Psoas muscle (tissue), 8 donors: ENCODE measurements around the gene TAOK1. TPM values are rescaled to one million over a fixed set of nuclear protein-coding genes. Genes with fewer than 3 reads are reported as not detected.

Source experiments
- ATAC-seq, 4 donors: fragments of 200-7000 bp; cut with Tn5 transposase; one replicate each; pipeline ENCODE4 v1.9.1; 2020; ENCODE audit warnings: moderate library complexity in 3 of 4, mild to moderate bottlenecking in 2 of 4
- DNase-seq, 2 donors: peaks; one replicate each; pipeline ENCODE4 v3.0.0-alpha.2; 2020
- H3K27ac ChIP-seq: fragments of 200-600 bp; one replicate; pipeline ENCODE4 v1.8.0; 2022
- H3K27me3 ChIP-seq, 3 donors: fragments of 200-600 bp in 1 of 3; one replicate each; pipeline versions ENCODE4 v1.6.1 to v1.8.0; 2013 to 2022; ENCODE audit warnings: low read length in 2 of 3, mild to moderate bottlenecking in 2 of 3, moderate library complexity in 1 of 3; ENCODE audit not compliant: insufficient read depth in 3 of 3
- H3K36me3 ChIP-seq, 2 donors: fragments of 200-600 bp in 1 of 2; one replicate each; pipeline versions ENCODE4 v1.6.1 to v1.8.0; 2013 to 2022; ENCODE audit warnings: low read depth in 1 of 2, mild to moderate bottlenecking in 1 of 2, moderate library complexity in 1 of 2; ENCODE audit not compliant: insufficient read depth in 1 of 2
- H3K4me1 ChIP-seq: fragments of 200-600 bp; one replicate; pipeline ENCODE4 v1.8.0; 2022
- H3K4me3 ChIP-seq: fragments of 200-600 bp; one replicate; pipeline ENCODE4 v1.8.0; 2022; ENCODE audit warnings: mild to moderate bottlenecking
- H3K9me3 ChIP-seq: fragments of 200-600 bp; one replicate; pipeline ENCODE4 v1.8.0; 2022
- WGBS, 3 donors: extraction: QIAGEN DNeasy Blood & Tissue Kit; methylation state at CpG; one replicate each; pipeline versions ENCODE4 v1.1.6 to v1.1.7; 2013; 5-methylcytosine and 5-hydroxymethylcytosine counted together
- intact Hi-C, 2 donors: fragments of 100-400 bp; cut with DNase I; formaldehyde crosslinking; loops; one replicate each; pipeline versions ENCODE4 v1.11.0 to v1.14.2; 2022
- polyA plus RNA-seq, 3 donors: library from polyadenylated mRNA; stranded (reverse); fragments of 200-250 nt; gene quantifications; one replicate each; pipeline ENCODE4 v1.2.3, GENCODE V29; 2013
- total RNA-seq, 4 donors: library from RNA; stranded (reverse); fragmentation: NEBNext Ultra II Directional in 2 of 4; extraction: Animal tissue kit (Norgen Biotek cat#: 25700) in 2 of 4; gene quantifications; one replicate each; pipeline versions ENCODE4 v1.2.1 to v1.2.4, GENCODE V29; 2021 to 2023
- TF ChIP-seq, protein P1 (sequence below): fragments of 200-600 bp; IDR thresholded peaks from one replicate; pipeline ENCODE4 v1.8.0; 2022; ENCODE audit warnings: antibody characterized with exemption
- donor health status: healthy with polysubstance abuse.
- donor health status: DM: no; HTN: no; CAD: no; lungs with moderate emphysema.
- donor health status: Bipolar disorder and iron deficiency.
- donor health status: healthy.
- donor health status: DM: yes; HTN: yes; CAD: no.
- donor health status: DM: no; HTN: no; CAD: no.
- donor health status: DM: no; HTN: no; CAD: no.
- donor health status: DM: yes; HTN: yes; CAD: no.

The TAOK1 gene
- total and polyA plus RNA-seq, 7 donors, result 6.3 to 49.8 (median 42.5) TPM

DNA sequence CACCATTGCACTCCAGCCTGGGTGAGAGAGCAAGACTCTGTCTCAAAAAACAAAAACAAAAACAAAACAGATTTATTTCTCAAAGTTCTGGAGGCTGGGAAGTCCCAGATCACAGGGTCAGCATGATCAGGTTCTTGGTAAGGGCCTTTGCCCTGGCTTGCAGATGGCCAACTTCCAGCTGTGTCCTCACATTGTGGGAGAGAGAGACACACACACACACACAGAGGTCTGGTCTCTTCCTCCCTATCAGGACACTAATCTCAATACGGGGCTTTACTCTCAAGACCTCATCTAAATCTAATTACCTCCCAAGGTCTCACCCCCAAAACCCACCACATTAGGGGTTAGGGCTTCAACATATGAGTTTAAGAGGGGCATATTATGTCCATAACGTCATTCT, 26.4 kb upstream of the TAOK1 start:
- no peak overlapping the region for H3K27ac ChIP-seq
- H3K36me3 ChIP-seq, result no peaks in the 10 kb centered on the region
- no peak for DNase-seq
- H3K27me3 ChIP-seq, result no peaks in the 10 kb centered on the region
- no peak for ATAC-seq
- intact Hi-C loops, result no loop called here
- no peak overlapping the region for H3K4me3 ChIP-seq
- 75 to 87% (median 78%) methylated on average over 2 of the region's 2 CpGs for WGBS, 3 donors
- TF ChIP-seq, protein P1, sequence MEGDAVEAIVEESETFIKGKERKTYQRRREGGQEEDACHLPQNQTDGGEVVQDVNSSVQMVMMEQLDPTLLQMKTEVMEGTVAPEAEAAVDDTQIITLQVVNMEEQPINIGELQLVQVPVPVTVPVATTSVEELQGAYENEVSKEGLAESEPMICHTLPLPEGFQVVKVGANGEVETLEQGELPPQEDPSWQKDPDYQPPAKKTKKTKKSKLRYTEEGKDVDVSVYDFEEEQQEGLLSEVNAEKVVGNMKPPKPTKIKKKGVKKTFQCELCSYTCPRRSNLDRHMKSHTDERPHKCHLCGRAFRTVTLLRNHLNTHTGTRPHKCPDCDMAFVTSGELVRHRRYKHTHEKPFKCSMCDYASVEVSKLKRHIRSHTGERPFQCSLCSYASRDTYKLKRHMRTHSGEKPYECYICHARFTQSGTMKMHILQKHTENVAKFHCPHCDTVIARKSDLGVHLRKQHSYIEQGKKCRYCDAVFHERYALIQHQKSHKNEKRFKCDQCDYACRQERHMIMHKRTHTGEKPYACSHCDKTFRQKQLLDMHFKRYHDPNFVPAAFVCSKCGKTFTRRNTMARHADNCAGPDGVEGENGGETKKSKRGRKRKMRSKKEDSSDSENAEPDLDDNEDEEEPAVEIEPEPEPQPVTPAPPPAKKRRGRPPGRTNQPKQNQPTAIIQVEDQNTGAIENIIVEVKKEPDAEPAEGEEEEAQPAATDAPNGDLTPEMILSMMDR, result no peak
- no peaks in the 10 kb centered on the region for H3K9me3 ChIP-seq
- H3K4me1 ChIP-seq, result no peaks in the 10 kb centered on the region

DNA sequence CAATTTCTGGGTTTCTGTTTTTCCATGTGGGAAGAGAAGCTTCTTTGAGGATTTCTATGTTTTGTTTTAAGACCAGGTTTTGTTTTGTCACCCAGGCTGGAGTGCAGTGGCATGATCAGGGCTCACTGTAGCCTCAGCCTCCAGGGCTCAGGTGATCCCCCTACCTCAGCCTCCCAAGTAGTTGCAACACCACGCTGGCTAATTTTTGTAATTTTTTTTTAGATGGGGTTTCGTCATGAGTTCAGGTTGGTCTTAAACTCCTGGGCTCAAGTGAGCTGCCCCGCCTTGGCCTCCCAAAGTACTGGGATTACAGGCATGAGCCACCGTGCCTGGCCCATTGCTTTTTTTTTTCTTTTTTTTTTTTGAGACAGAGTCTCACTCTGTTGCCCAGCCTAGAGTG, 25.5 kb upstream of the TAOK1 start:
- no peak overlapping the region for H3K27ac ChIP-seq
- no peak for DNase-seq
- ATAC-seq, result no peak
- 90 to 91% (median 90%) methylated on average over 3 to 4 of the region's 4 CpGs for WGBS, 3 donors
- H3K9me3 ChIP-seq, result no peaks in the 10 kb centered on the region
- intact Hi-C loops, result no loop called here
- H3K27me3 ChIP-seq, result no peaks in the 10 kb centered on the region
- no peaks in the 10 kb centered on the region for H3K4me1 ChIP-seq
- no peak overlapping the region for H3K4me3 ChIP-seq
- no peaks in the 10 kb centered on the region for H3K36me3 ChIP-seq
- TF ChIP-seq, protein P1, result no peak

DNA sequence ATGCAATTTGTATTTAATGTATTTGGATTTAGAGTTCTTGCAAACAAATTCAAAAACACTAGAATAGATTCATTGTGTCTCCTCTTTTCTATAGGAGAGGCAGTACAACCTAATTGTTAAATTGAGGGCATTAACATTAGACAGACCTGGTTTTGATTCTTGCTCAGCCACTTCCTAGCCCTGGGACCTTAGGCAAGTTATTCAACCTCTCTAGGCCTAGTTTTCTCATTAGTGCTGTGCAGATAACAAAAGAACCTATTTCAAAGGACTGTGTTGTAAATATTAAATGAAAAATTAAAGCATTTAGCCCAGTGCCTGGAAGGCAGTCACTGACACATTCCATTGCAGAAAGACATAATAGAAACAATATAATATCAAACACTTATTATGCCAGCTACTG, 22.0 kb upstream of the TAOK1 start:
- TF ChIP-seq, protein P1, result no peak
- intact Hi-C loops, result no loop called here
- H3K36me3 ChIP-seq, result no peaks in the 10 kb centered on the region
- H3K27ac ChIP-seq, result no peak overlapping the region
- no peak for DNase-seq
- no peaks in the 10 kb centered on the region for H3K27me3 ChIP-seq
- H3K9me3 ChIP-seq, result no peaks in the 10 kb centered on the region
- H3K4me1 ChIP-seq, result no peaks in the 10 kb centered on the region
- no peak for ATAC-seq
- H3K4me3 ChIP-seq, result no peak overlapping the region

DNA sequence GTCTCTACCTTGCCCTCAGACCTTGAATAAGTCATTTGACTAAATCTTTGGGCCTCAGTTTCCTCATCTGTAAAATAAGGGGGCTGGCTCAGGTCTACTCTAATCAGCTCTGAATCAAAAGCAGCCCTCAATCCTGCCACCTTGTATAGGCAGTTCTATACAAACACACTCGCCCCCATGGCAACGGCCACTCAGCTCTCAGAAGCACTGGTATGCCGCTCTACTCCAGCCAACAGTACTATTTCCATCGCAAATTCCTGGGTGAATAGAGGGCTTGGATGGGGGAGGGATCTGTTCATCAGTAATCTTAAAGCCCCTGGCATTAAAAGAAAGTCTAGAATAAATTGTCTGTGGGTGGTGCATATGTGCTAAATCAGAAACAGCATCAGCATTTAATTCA, 21.2 kb upstream of the TAOK1 start:
- Histone ChIP-seq H3K4me1 (no peaks in the 10 kb centered on the region), H3K27ac (no peak overlapping the region), H3K9me3 (no peaks in the 10 kb centered on the region), H3K27me3 (no peaks in the 10 kb centered on the region), H3K4me3 (no peak overlapping the region), H3K36me3 (no peaks in the 10 kb centered on the region)
- intact Hi-C loops, result no loop called here
- TF ChIP-seq, protein P1, result no peak
- ATAC-seq (no peak), DNase-seq (no peak)
- 72 to 78% (median 78%) methylated on average over 4 of the region's 4 CpGs for WGBS, 3 donors
